HFFc6 (cell line): ENCODE data around the gene SMAD2. TPM values are rescaled to one million over a fixed set of nuclear protein-coding genes. Genes with fewer than 3 reads are reported as not detected.
"Not testable (repeated sequence)": the region's sequence is repeated elsewhere in the genome, so short reads cannot be mapped to it uniquely, and the experiment has no call there.

ENCODE experiments used
- DNase-seq: peaks from one replicate; pipeline ENCODE4 v3.0.0-alpha.2; 2018
- H3K27ac Mint-ChIP-seq: 2 replicates; pipeline ENCODE4 v1.8.0; 2020; ENCODE audit warnings: mild to moderate bottlenecking, mixed read lengths
- H3K27me3 Mint-ChIP-seq: 2 replicates; pipeline ENCODE4 v1.8.0; 2021; ENCODE audit warnings: mild to moderate bottlenecking, moderate library complexity, mixed read lengths; ENCODE audit not compliant: insufficient read depth
- H3K36me3 Mint-ChIP-seq: 2 replicates; pipeline ENCODE4 v1.8.0; 2021; ENCODE audit warnings: low read depth, mixed read lengths
- H3K4me1 Mint-ChIP-seq: 2 replicates; pipeline ENCODE4 v1.8.0; 2020; ENCODE audit warnings: low read depth, mixed read lengths
- H3K4me3 Mint-ChIP-seq: 2 replicates; pipeline ENCODE4 v1.8.0; 2020; ENCODE audit warnings: mild to moderate bottlenecking, moderate library complexity, mixed read lengths
- H3K9me3 Mint-ChIP-seq: 2 replicates; pipeline ENCODE4 v1.8.0; 2020; ENCODE audit warnings: mild to moderate bottlenecking, mixed read lengths
- CTCF ChIP-seq: fragments of 200-600 bp; sonication (generic); IDR thresholded peaks from 2 replicates; pipeline ENCODE4 v1.5.0; 2021; ENCODE audit warnings: antibody characterized with exemption, mild to moderate bottlenecking
- total RNA-seq, 6 experiments: library from RNA; stranded (reverse); fragmentation: NEBNext Ultra II Directional; extraction: Animal tissue kit (Norgen Biotek cat#: 25700); gene quantifications; 2 replicates in 1 of 6; 3 replicates in 5 of 6; pipeline ENCODE4 v1.2.3, GENCODE V29; 2021

Gene SMAD2
- total RNA-seq, 6 experiments from 2014 or later: 99.3 to 116 (median 108) TPM

DNA sequence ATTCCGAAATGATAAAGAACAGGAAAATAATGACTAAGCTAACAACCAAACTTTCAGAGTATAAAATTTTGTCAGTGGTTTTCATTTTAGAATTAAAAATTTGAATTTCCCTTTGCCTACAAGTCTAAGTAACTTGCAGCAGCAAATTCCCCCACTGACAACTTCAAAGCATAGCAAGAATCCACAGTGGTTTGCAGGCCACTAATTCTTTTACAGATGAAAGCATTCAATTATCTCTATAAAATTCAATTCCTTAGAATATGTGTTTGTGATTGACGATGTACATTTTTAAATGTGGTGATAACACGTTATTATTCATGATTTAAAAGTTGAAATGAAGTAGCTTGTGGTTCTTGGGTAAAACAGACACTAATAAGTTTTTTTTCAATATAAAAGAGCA is 100.6 kb downstream of the SMAD2 start:
- Mint-ChIP-seq H3K9me3 (no peaks in the 10 kb centered on the region), H3K4me3 (no peak overlapping the region), H3K36me3 (peaks cover 20% of the 10 kb centered on the region; the same call in 1 of the 2 replicates), H3K4me1 (peaks cover 26% of the 10 kb centered on the region), H3K27me3 (peaks cover 2% of the 10 kb centered on the region; the same call in 1 of the 2 replicates), H3K27ac (no peak overlapping the region)
- no peak for TF ChIP-seq CTCF
- DNase-seq: no peak

GRCh38 chr18:47828031-47828430 is 102.4 kb downstream of the SMAD2 start:
- H3K27me3 Mint-ChIP-seq, H3K4me3 Mint-ChIP-seq, H3K27ac Mint-ChIP-seq, H3K9me3 Mint-ChIP-seq, DNase-seq: not testable (repeated sequence)
- peaks cover 20% of the 10 kb centered on the region for H3K4me1 Mint-ChIP-seq
- H3K36me3 Mint-ChIP-seq: peaks cover 20% of the 10 kb centered on the region; the same call in 1 of the 2 replicates

DNA sequence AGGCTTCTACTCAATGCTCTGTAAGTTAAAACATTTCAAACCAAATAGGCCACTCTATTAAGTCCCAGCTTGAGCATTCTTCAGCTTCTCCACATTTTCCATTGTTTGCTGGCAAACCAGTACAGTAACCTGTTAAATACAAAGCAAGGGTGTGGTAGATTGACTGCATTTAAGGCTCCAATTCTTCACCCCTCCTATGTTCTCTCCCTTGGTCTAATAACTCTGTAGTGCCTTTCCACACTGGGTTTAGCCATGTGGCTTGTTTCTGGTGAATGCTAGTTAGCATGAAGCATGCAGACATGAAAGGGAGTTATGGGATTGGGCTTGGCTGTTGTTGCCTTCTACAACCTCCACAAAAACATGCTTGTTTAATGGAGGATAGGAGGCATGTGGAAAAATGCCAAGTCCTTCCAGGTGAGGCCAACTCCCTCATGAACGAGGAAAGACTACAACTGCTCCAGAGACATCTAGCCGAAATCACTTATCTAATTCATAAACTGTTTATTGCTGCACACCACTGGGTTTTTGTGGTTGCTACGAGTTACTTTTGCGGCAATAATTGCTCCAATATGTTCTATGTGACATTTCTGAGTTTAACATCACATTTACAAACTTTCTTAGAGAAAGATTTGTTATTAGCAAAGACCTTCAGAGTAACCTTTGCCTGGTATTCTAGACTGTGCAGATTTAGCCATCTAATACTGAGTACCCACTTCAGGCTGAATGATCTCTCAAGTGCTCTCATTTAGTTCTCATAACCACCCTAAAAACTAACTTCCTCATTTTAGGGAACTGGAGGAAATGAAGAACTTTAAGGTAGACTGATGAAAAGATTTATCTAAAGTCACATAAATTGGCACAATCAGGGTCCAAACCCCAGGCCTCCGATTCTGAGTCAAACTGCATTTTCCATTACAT is 104.0 kb downstream of the SMAD2 start:
- peaks cover 6% of the 10 kb centered on the region; the same call in 1 of the 2 replicates for H3K4me1 Mint-ChIP-seq
- no peak overlapping the region for H3K4me3 Mint-ChIP-seq
- H3K36me3 Mint-ChIP-seq: peaks cover 20% of the 10 kb centered on the region; the same call in 1 of the 2 replicates
- no peak for TF ChIP-seq CTCF
- no peak overlapping the region for H3K27ac Mint-ChIP-seq
- no peaks in the 10 kb centered on the region for H3K9me3 Mint-ChIP-seq
- no peak for DNase-seq
- H3K27me3 Mint-ChIP-seq: peaks cover 2% of the 10 kb centered on the region

GRCh38 chr18:47821314-47821713 is 109.1 kb downstream of the SMAD2 start:
- H3K9me3 Mint-ChIP-seq: no peaks in the 10 kb centered on the region
- no peak overlapping the region for H3K4me3 Mint-ChIP-seq
- no peaks in the 10 kb centered on the region for H3K36me3 Mint-ChIP-seq
- DNase-seq: no peak
- no peaks in the 10 kb centered on the region for H3K4me1 Mint-ChIP-seq
- peaks cover 2% of the 10 kb centered on the region for H3K27me3 Mint-ChIP-seq
- H3K27ac Mint-ChIP-seq: no peak overlapping the region
- TF ChIP-seq CTCF: no peak

- H3K27ac Mint-ChIP-seq: 0 out of 2 replicates have a peak overlapping the region, but pooled peaks have one; percentile 33
- H3K4me3 Mint-ChIP-seq: no peak overlapping the region
- H3K9me3 Mint-ChIP-seq: no peaks in the 10 kb centered on the region
- H3K27me3 Mint-ChIP-seq: no peaks in the 10 kb centered on the region; the same call in 1 of the 2 replicates
- no peaks in the 10 kb centered on the region for H3K36me3 Mint-ChIP-seq
- no peak for DNase-seq
- TF ChIP-seq CTCF: no peak
- H3K4me1 Mint-ChIP-seq: no peaks in the 10 kb centered on the region
Measured at GRCh38 chr18:47817795-47818077, 112.7 kb downstream of the SMAD2 start.

DNA sequence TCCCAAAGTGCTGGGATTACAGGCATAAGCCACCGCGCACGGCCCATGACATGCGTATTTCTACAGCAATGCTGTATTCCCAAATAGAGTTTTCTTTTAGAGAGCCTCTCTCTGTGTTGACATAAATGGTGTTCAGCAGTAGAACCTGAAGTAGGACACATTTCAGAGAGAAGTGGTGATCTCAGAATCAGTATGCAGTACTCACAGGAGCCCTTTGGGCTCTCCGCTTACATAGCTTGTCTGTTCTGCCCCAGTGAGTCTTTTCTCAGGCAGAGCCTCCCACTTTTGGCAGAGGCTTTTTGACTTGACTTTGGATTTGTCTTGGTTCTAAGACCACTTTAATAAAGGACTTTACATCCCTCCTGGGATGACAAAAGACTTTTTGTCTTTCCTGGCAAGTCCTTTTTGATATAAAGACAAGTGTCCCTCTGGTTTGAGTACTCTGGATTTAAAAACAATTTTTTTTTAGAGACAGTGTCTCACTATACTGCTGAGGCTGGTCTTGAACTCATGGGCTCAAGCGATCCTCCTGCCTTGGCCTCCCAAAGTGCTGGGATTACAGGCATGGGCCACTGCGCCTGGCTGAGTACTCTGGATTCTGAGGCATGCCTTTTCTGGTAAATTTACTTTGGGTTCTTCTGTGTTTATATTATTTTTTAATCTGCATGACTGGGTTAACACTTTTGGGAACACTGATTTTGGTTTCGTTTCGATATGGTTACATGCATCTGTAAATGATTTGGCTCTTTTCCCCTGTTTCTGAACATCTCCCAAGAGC is 113.3 kb downstream of the SMAD2 start:
- H3K27me3 Mint-ChIP-seq: no peaks in the 10 kb centered on the region
- no peak overlapping the region for H3K27ac Mint-ChIP-seq
- H3K4me3 Mint-ChIP-seq: no peak overlapping the region
- no peaks in the 10 kb centered on the region for H3K9me3 Mint-ChIP-seq
- DNase-seq: no peak
- TF ChIP-seq CTCF: no peak
- no peaks in the 10 kb centered on the region for H3K36me3 Mint-ChIP-seq
- H3K4me1 Mint-ChIP-seq: no peaks in the 10 kb centered on the region
